RPMI7951 (cell line): ENCODE data around the gene WDR20. TPM values are rescaled to one million over a fixed set of nuclear protein-coding genes. Genes with fewer than 3 reads are reported as not detected.

Source experiments
- DNase-seq: peaks from one replicate; pipeline ENCODE4 v3.0.0-alpha.2; 2012; ENCODE audit warnings: low read depth
- total RNA-seq: library from RNA; depleted of rRNA; stranded (reverse); fragments of >200 nt; shearing (Covaris generic); gene quantifications from 2 replicates; pipeline ENCODE4 v1.2.3, GENCODE V29; 2014

The WDR20 gene
- total RNA-seq, 1 experiment from 2014 or later: 16.0 TPM

- DNase-seq: no peak
These were observed 76.0 kb downstream of the WDR20 start for GRCh38 chr14:102215576-102216250.

GRCh38 chr14:102217399-102217798 lies 77.7 kb downstream of the WDR20 start:
- no peak for DNase-seq

GRCh38 chr14:102217987-102218421 lies 78.3 kb downstream of the WDR20 start:
- DNase-seq: no peak

GRCh38 chr14:102218688-102219087 lies 79.0 kb downstream of the WDR20 start:
- DNase-seq: no peak

- DNase-seq: no peak
These were observed 79.6 kb downstream of the WDR20 start for GRCh38 chr14:102219316-102219715.

GRCh38 chr14:102220031-102220430 lies 80.3 kb downstream of the WDR20 start:
- DNase-seq: no peak

GRCh38 chr14:102221026-102221425 lies 81.3 kb downstream of the WDR20 start:
- DNase-seq: peak; percentile 23

GRCh38 chr14:102222009-102222575 lies 82.4 kb downstream of the WDR20 start:
- no peak for DNase-seq

- DNase-seq: no peak
These were observed 83.1 kb downstream of the WDR20 start for GRCh38 chr14:102222751-102223150.

- DNase-seq: no peak
These were observed 84.0 kb downstream of the WDR20 start for GRCh38 chr14:102223682-102224081.

GRCh38 chr14:102225386-102225785 lies 85.7 kb downstream of the WDR20 start:
- DNase-seq: no peak

- DNase-seq: no peak
These were observed 86.2 kb downstream of the WDR20 start for GRCh38 chr14:102225936-102226335.

GRCh38 chr14:102226356-102227125 lies 86.8 kb downstream of the WDR20 start:
- DNase-seq: no peak

- DNase-seq: no peak
These were observed 87.7 kb downstream of the WDR20 start for GRCh38 chr14:102227184-102227964.

- no peak for DNase-seq
These were observed 89.5 kb downstream of the WDR20 start for GRCh38 chr14:102229071-102229738.

- DNase-seq: no peak
These were observed 90.0 kb downstream of the WDR20 start for GRCh38 chr14:102229739-102230092.

- no peak for DNase-seq
These were observed 90.9 kb downstream of the WDR20 start for GRCh38 chr14:102230481-102231210.

GRCh38 chr14:102231476-102232347 lies 92.0 kb downstream of the WDR20 start:
- DNase-seq: no peak

- DNase-seq: no peak
These were observed 92.6 kb downstream of the WDR20 start for GRCh38 chr14:102232348-102232625.

- no peak for DNase-seq
These were observed 93.4 kb downstream of the WDR20 start for GRCh38 chr14:102233081-102233480.
